Neuronal stem cell (in vitro differentiated cells): ENCODE results near the gene CYSRT1.

ENCODE experiments used
- DNase-seq: peaks from one replicate; pipeline ENCODE4 v3.0.0-alpha.2; 2013; ENCODE audit warnings: low spot score
- H2AFZ ChIP-seq: one replicate; pipeline ENCODE4 v1.6.1; 2013; ENCODE audit warnings: mild to moderate bottlenecking, low read length, inconsistent platforms
- H2AK5ac ChIP-seq: 2 replicates; pipeline ENCODE4 v1.6.1; 2013; ENCODE audit warnings: low read depth, mild to moderate bottlenecking, inconsistent platforms, low read length, moderate library complexity, mixed read lengths
- H2BK120ac ChIP-seq: 2 replicates; pipeline ENCODE4 v1.6.1; 2013; ENCODE audit warnings: low read depth, mild to moderate bottlenecking, inconsistent platforms, low read length, moderate library complexity, mixed read lengths
- H2BK12ac ChIP-seq: one replicate; pipeline ENCODE4 v1.6.1; 2013; ENCODE audit warnings: low read length, inconsistent platforms
- H2BK15ac ChIP-seq: 2 replicates; pipeline ENCODE4 v1.6.1; 2013; ENCODE audit warnings: mild to moderate bottlenecking, low read length, inconsistent platforms, mixed read lengths
- H2BK5ac ChIP-seq: one replicate; pipeline ENCODE4 v1.6.1; 2013; ENCODE audit warnings: inconsistent platforms, mild to moderate bottlenecking, low read length, moderate library complexity
- H3K14ac ChIP-seq: one replicate; pipeline ENCODE4 v1.6.1; 2013; ENCODE audit warnings: low read length, inconsistent platforms
- H3K18ac ChIP-seq: 2 replicates; pipeline ENCODE4 v1.6.1; 2013; ENCODE audit warnings: low read length, inconsistent platforms
- H3K23ac ChIP-seq: 2 replicates; pipeline ENCODE4 v1.6.1; 2013; ENCODE audit warnings: low read depth, mild to moderate bottlenecking, mixed read lengths, low read length, inconsistent platforms; ENCODE audit not compliant: poor library complexity
- H3K27ac ChIP-seq: replicated peaks from 3 replicates; pipeline ENCODE4 v1.5.1; 2013; ENCODE audit warnings: low read length, inconsistent platforms
- H3K27me3 ChIP-seq, 3 experiments: 2 replicates each; pipeline ENCODE4 v1.6.1; 2013; ENCODE audit warnings: low read length in 3 of 3, mild to moderate bottlenecking in 2 of 3, inconsistent platforms in 1 of 3, low read depth in 1 of 3, mixed read lengths in 1 of 3, moderate library complexity in 1 of 3; ENCODE audit not compliant: control insufficient read depth in 3 of 3, insufficient read depth in 3 of 3
- H3K36me3 ChIP-seq, 2 donors: replicated peaks in 1 of 2; 2 replicates each; pipeline ENCODE4 v1.6.1; 2013; ENCODE audit warnings: low read length in 2 of 2; ENCODE audit not compliant: control insufficient read depth in 2 of 2, insufficient read depth in 2 of 2
- H3K4ac ChIP-seq: 2 replicates; pipeline ENCODE4 v1.6.1; 2013; ENCODE audit warnings: inconsistent platforms, mild to moderate bottlenecking, low read length, moderate library complexity
- H3K4me1 ChIP-seq, 2 donors: 1 replicate in 1 of 2; 2 replicates in 1 of 2; pipeline ENCODE4 v1.6.1; 2013; ENCODE audit warnings: low read length in 2 of 2, low read depth in 1 of 2; ENCODE audit not compliant: control insufficient read depth in 2 of 2, insufficient read depth in 1 of 2
- H3K4me2 ChIP-seq: one replicate; pipeline ENCODE4 v1.6.1; 2013; ENCODE audit warnings: mild to moderate bottlenecking, low read length, inconsistent platforms; ENCODE audit not compliant: insufficient read depth, poor library complexity, severe bottlenecking
- H3K4me3 ChIP-seq, 2 donors: 2 replicates each; pipeline ENCODE4 v1.5.1; 2013; ENCODE audit warnings: low read length in 2 of 2, mild to moderate bottlenecking in 2 of 2, inconsistent platforms in 1 of 2, moderate library complexity in 1 of 2
- H3K79me1 ChIP-seq: one replicate; pipeline ENCODE4 v1.6.1; 2013; ENCODE audit warnings: low read depth, mild to moderate bottlenecking, inconsistent platforms, low read length, moderate library complexity
- H3K9ac ChIP-seq: one replicate; pipeline ENCODE4 v1.6.1; 2013; ENCODE audit warnings: mild to moderate bottlenecking, low read depth, low read length, inconsistent platforms; ENCODE audit not compliant: poor library complexity
- H3K9me3 ChIP-seq, 2 donors: replicated peaks in 1 of 2; 2 replicates each; pipeline versions ENCODE3 to v1.6.1; 2013; ENCODE audit warnings: low read length in 2 of 2, mild to moderate bottlenecking in 2 of 2, inconsistent platforms in 1 of 2, low read depth in 1 of 2, mixed read lengths in 1 of 2, moderate library complexity in 1 of 2; ENCODE audit not compliant: control insufficient read depth in 2 of 2, insufficient read depth in 1 of 2
- H4K8ac ChIP-seq: one replicate; pipeline ENCODE4 v1.6.1; 2013; ENCODE audit warnings: low read depth, mild to moderate bottlenecking, inconsistent platforms, low read length, moderate library complexity
- H4K91ac ChIP-seq: one replicate; pipeline ENCODE4 v1.6.1; 2013; ENCODE audit warnings: low read length, low read depth, mild to moderate bottlenecking, inconsistent platforms; ENCODE audit not compliant: poor library complexity
- WGBS, 2 donors: extraction: QIAGEN DNeasy Blood & Tissue Kit; methylation state at CpG; one replicate each; pipeline ENCODE4 v1.1.7; 2013; ENCODE audit warnings: missing lambda C conversion rate in 2 of 2, mixed read lengths in 1 of 2; ENCODE audit not compliant: insufficient read length in 2 of 2, insufficient replicate concordance in 1 of 2; ENCODE audit errors: extremely low coverage in 2 of 2; 5-methylcytosine and 5-hydroxymethylcytosine counted together

CYSRT1 gene

DNA sequence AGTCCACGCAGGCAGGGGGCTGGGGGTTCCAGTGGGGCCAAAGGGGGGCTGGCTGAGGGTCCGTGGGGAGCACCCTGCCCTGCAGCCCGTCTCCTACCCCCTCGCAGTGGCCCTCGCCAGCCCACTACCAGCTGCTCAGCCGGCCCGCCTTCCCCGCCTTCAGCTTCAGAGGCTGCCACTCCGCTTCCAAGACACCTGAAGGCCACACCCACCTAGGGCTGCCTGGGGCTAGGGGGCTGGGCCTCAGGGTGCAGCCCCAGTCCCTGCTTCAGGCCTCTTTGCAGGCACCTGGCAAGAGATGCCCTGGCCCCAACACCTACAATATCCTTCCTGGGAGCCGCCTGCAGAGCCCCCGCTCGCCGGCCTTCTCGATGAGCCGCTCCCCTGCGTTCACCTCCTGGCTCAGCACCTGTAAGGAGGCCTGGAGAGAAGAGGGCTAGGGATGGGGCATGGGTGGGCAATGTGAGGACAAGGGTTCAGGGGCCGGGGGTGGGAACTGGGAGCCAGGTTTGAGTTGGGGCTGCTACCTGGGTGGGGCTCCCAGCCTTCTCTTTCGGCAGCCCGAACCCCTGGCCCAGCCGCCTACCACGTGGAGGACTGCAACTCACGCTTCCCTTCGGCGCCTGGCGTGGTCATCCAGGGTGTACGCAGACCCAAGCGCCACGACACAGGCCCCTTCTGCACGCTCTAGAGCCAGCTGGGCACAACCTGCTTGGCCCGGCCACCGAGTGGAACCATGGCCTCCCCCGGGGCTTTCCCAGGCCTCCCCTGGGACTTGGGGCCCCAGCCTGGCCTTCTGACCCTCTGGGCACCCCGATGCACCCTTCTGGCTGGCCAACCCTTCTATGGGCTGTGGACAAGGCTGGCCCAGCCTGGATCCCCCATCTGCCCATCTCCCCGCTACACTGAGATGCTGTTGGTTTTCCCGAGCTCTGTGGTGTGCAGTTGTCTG lies 27.9 kb downstream of the CYSRT1 start:
- Histone ChIP-seq H2AFZ (no peak overlapping the region), H3K27ac (no peak overlapping the region), H3K4me3 (no peak overlapping the region), H2BK15ac (peak overlapping the region; percentile 99), H3K27me3 (no peaks in the 10 kb centered on the region), H3K4me2 (no peak overlapping the region), H3K9ac (no peak overlapping the region), H3K4ac (no peak overlapping the region), H2BK120ac (no peak overlapping the region), H2BK5ac (peak overlapping the region; percentile 93), H3K9me3 (no peaks in the 10 kb centered on the region), H4K8ac (peak overlapping the region; percentile 43), H3K4me1 (peaks cover 19 to 50% of the 10 kb centered on the region in 2 donors), H3K36me3 (peaks cover 9 to 15% of the 10 kb centered on the region in 2 donors), H3K23ac (peak overlapping the region; percentile 65), H2AK5ac (peak overlapping the region; percentile 85), H4K91ac (no peak overlapping the region), H3K14ac (peak overlapping the region; percentile 97), H2BK12ac (no peak overlapping the region), H3K79me1 (peaks cover 12% of the 10 kb centered on the region), H3K18ac (peak overlapping the region; percentile 71)
- DNase-seq = no peak
- no CpG with 5 or more reads among the region's 35 CpGs for WGBS, 2 donors

GRCh38 chr9:137253717-137254623 lies 29.0 kb downstream of the CYSRT1 start:
- peak overlapping the region; percentile 85 for H2AK5ac ChIP-seq
- peak overlapping the region; percentile 86 to 100 for H3K4me3 ChIP-seq
- H2BK5ac ChIP-seq = peak overlapping the region; percentile 93
- no peaks in the 10 kb centered on the region for H3K9me3 ChIP-seq
- peak overlapping the region; percentile 70 for H3K23ac ChIP-seq
- peak overlapping the region; percentile 79 for H4K91ac ChIP-seq
- H3K18ac ChIP-seq = peak overlapping the region; percentile 99
- WGBS, 2 donors = no CpG with 5 or more reads among the region's 21 CpGs
- H3K27ac ChIP-seq = no peak overlapping the region
- no peak for DNase-seq
- peak overlapping the region; percentile 92 for H2AFZ ChIP-seq
- H3K4me2 ChIP-seq = peak overlapping the region; percentile 85
- H2BK15ac ChIP-seq = peak overlapping the region; percentile 99
- peaks cover 19 to 48% of the 10 kb centered on the region in 2 donors for H3K4me1 ChIP-seq
- H3K79me1 ChIP-seq = peaks cover 12% of the 10 kb centered on the region
- peak overlapping the region; percentile 66 for H2BK12ac ChIP-seq
- peaks cover 13 to 26% of the 10 kb centered on the region in 2 donors for H3K36me3 ChIP-seq
- peak overlapping the region; percentile 6 for H2BK120ac ChIP-seq
- H3K27me3 ChIP-seq = no peaks in the 10 kb centered on the region
- peak overlapping the region; percentile 37 for H3K4ac ChIP-seq
- peak overlapping the region; percentile 94 for H3K9ac ChIP-seq
- H4K8ac ChIP-seq = no peak overlapping the region
- H3K14ac ChIP-seq = peak overlapping the region; percentile 94

DNA sequence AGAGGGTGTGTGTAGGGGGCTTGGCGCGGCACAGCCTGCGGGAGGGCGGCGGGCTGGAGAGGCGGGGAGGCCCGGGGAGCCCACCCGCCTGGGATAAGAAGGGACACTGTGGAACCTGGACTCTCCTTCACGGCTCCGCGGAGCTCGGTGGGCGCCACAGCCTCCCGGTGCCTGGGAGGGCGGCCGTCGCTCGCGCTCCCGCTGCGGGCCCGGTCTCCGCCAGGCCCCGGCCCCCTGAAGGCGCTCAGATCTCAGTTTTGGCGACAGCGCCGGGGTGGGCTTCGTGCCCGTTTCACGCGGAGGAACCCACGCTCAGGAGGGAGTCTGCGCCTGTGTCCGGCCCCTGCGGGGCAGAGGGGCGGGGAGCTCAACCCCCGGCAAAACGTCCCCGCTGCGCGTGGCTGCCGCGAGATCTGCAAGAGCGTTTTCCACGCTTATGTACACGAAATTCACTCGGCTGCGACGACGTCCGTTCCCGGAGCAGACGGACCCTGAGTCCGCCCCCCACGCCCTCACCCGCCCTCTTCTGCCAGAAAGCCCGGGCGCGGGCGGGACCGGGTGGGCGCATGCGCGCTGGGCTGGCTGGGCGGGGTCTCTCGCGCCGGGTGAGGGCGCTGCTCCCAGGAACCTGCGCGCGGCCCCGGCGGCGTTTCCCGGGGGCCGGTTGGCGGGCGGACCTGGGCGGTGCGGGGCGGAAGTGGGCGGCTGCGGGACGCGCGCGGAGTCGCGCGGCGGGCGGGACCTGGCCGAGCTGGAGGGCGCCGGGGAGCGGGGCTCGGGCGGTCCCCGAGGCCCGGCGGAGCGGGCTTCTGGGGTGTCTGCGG lies 29.9 kb downstream of the CYSRT1 start, which contains the start of gene NELFB:
Gene NELFB, plus strand, starts transcription at position 704 of the 824 bp plus-strand sequence.
- no peaks in the 10 kb centered on the region for H3K9me3 ChIP-seq
- peak within 1 kb of the TSS; percentile 66 for H2BK12ac ChIP-seq
- H2BK120ac ChIP-seq = peak within 1 kb of the TSS; percentile 24
- no peaks in the 10 kb centered on the region for H3K27me3 ChIP-seq
- H3K4ac ChIP-seq = peak within 1 kb of the TSS; percentile 38
- peak within 1 kb of the TSS; percentile 19 for H3K27ac ChIP-seq
- peak within 1 kb of the TSS; percentile 97 for H3K9ac ChIP-seq
- peak within 1 kb of the TSS; percentile 70 for H3K23ac ChIP-seq
- peak within 1 kb of the TSS; percentile 85 for H3K4me2 ChIP-seq
- H2AFZ ChIP-seq = peak within 1 kb of the TSS; percentile 96
- H3K36me3 ChIP-seq = peaks cover 17 to 31% of the 10 kb centered on the region in 2 donors
- DNase-seq = peak; percentile 91
- peak within 1 kb of the TSS; percentile 99 for H3K18ac ChIP-seq
- H4K91ac ChIP-seq = peak within 1 kb of the TSS; percentile 79
- peak within 1 kb of the TSS; percentile 93 for H2BK5ac ChIP-seq
- H3K4me1 ChIP-seq = peaks cover 19 to 48% of the 10 kb centered on the region in 2 donors
- no CpG with 5 or more reads among the region's 105 CpGs for WGBS, 2 donors
- H3K79me1 ChIP-seq = peaks cover 12% of the 10 kb centered on the region
- H3K4me3 ChIP-seq = peak within 1 kb of the TSS; percentile 96 to 100
- H2BK15ac ChIP-seq = peak within 1 kb of the TSS; percentile 99
- H2AK5ac ChIP-seq = peak within 1 kb of the TSS; percentile 85
- peak within 1 kb of the TSS; percentile 94 for H3K14ac ChIP-seq
- peak within 1 kb of the TSS; percentile 29 for H4K8ac ChIP-seq
